GM10266 (cell line): ENCODE data around the gene CRABP1.

Experiments used
- DNase-seq: peaks from one replicate; pipeline ENCODE4 v3.0.0; 2012; ENCODE audit errors: extremely low spot score
- TF ChIP-seq, protein P1 (sequence below): IDR thresholded peaks from 2 replicates; pipeline ENCODE4 v1.5.1; 2012; ENCODE audit warnings: mild to moderate bottlenecking, low read depth; ENCODE audit not compliant: control insufficient read depth, insufficient read depth; ENCODE audit errors: missing control alignments

CRABP1 gene

DNA sequence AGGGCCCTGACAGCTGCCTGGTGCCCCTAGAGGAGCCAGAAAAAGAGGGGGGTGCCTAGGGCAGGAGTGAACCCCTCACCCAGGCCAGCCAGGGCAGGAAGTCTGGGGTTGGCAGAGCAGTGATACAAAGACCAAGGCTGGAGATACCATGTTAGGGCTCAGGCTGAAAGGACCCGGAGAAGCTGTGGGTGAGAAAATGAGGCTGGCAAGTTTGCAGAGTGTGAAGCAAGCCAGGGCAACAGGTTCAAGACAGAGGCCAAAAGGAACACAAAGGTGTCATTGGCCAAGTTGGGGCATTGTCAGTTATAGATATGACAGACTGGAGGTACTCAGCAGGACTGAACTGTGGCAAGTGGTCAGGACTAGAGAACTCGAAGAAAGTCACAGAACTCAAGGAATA lies 57.2 kb downstream of the CRABP1 start:
- DNase-seq, result no peak
- TF ChIP-seq, protein P1, sequence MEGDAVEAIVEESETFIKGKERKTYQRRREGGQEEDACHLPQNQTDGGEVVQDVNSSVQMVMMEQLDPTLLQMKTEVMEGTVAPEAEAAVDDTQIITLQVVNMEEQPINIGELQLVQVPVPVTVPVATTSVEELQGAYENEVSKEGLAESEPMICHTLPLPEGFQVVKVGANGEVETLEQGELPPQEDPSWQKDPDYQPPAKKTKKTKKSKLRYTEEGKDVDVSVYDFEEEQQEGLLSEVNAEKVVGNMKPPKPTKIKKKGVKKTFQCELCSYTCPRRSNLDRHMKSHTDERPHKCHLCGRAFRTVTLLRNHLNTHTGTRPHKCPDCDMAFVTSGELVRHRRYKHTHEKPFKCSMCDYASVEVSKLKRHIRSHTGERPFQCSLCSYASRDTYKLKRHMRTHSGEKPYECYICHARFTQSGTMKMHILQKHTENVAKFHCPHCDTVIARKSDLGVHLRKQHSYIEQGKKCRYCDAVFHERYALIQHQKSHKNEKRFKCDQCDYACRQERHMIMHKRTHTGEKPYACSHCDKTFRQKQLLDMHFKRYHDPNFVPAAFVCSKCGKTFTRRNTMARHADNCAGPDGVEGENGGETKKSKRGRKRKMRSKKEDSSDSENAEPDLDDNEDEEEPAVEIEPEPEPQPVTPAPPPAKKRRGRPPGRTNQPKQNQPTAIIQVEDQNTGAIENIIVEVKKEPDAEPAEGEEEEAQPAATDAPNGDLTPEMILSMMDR, result no peak
